K562 (cell line): ENCODE results near the gene CEP131. TPM values are rescaled to one million over a fixed set of nuclear protein-coding genes. Genes with fewer than 3 reads are reported as not detected.

Experiments
- ATAC-seq: fragments of 200-7000 bp; cut with Tn5 transposase; 3 replicates; pipeline ENCODE4 v1.9.1; 2020; ENCODE audit warnings: moderate library complexity
- BruUV-seq: library from RNA; stranded (reverse); fragments of 400-500 nt; replicated peaks from 2 replicates; lab custom pipeline; 2021; lab: Mats Ljungman, UMichigan
- CTCF ChIA-PET: fragments of 300-600 bp; formaldehyde crosslinking; extraction: SDS; loops from one replicate; lab custom pipeline; 2021; ENCODE audit warnings: low intra/inter-chr PET ratio; lab: Yijun Ruan, JAX
- POLR2A ChIA-PET: fragments of 300-600, 350-650 bp; sonication (Branson Sonifier 250); formaldehyde crosslinking; extraction: SDS; loops from one replicate; lab custom pipeline; 2021; ENCODE audit warnings: antibody characterized with exemption, inconsistent platforms; lab: Yijun Ruan, JAX
- DNase-seq, 4 experiments: peaks; one replicate each; pipeline versions ENCODE4 v3.0.0 to v3.0.0-alpha.2; 2011 to 2018; ENCODE audit warnings: low spot score in 3 of 4, mixed read lengths in 3 of 4; ENCODE audit errors: extremely low read depth in 1 of 4
- FAIRE-seq: peaks from 2 replicates; lab custom pipeline; 2011; peaks lifted over from hg19 to GRCh38; lab: Jason Lieb, UNC
- H2AFZ ChIP-seq: 2 replicates; pipeline ENCODE4 v1.6.0; 2011; ENCODE audit warnings: low read depth, low read length, control low read depth, inconsistent platforms
- H3K27ac ChIP-seq: fragments of 200-600 bp; 3 replicates; pipeline ENCODE4 v1.8.0; 2011; ENCODE audit warnings: low read depth, mild to moderate bottlenecking, control low read depth, inconsistent platforms, low read length, moderate library complexity, mixed read lengths; ENCODE audit errors: extremely low read depth
- H3K27me3 ChIP-seq, 2 experiments: fragments of 300-600 bp in 1 of 2; 2 replicates in 1 of 2; 3 replicates in 1 of 2; pipeline versions ENCODE4 v1.6.0 to v1.8.0; 2011; ENCODE audit warnings: inconsistent platforms in 2 of 2, low read length in 2 of 2, mild to moderate bottlenecking in 1 of 2, mixed read lengths in 1 of 2, moderate library complexity in 1 of 2; ENCODE audit not compliant: control insufficient read depth in 2 of 2, insufficient read depth in 2 of 2
- H3K36me3 ChIP-seq: fragments of 300-600 bp; 3 replicates; pipeline ENCODE4 v1.8.0; 2011; ENCODE audit warnings: mild to moderate bottlenecking, low read length, inconsistent platforms; ENCODE audit not compliant: control insufficient read depth, insufficient read depth
- H3K4me1 ChIP-seq, 2 experiments: fragments of 200-600 bp in 1 of 2; replicated peaks in 1 of 2; 2 replicates in 1 of 2; 3 replicates in 1 of 2; pipeline versions ENCODE4 v1.5.1 to v1.8.0; 2011; ENCODE audit warnings: inconsistent platforms in 2 of 2, low read length in 2 of 2, mild to moderate bottlenecking in 1 of 2, mixed read lengths in 1 of 2, moderate library complexity in 1 of 2; ENCODE audit not compliant: control insufficient read depth in 2 of 2, insufficient read depth in 2 of 2
- H3K4me2 ChIP-seq: 2 replicates; pipeline ENCODE4 v1.6.1; 2011; ENCODE audit warnings: low read length, control low read depth, inconsistent platforms, mixed read lengths; ENCODE audit not compliant: insufficient read depth
- H3K4me3 ChIP-seq: fragments of 200-600 bp; sonication (generic), shearing (Covaris generic); 2 replicates; pipeline ENCODE4 v1.5.1; 2016; ENCODE audit warnings: control low read depth, inconsistent platforms
- H3K79me2 ChIP-seq: fragments of 200-600 bp; 3 replicates; pipeline ENCODE4 v1.8.0; 2011; ENCODE audit warnings: low read length, inconsistent platforms; ENCODE audit not compliant: control insufficient read depth, insufficient read depth
- H3K9ac ChIP-seq, 2 experiments: 2 replicates each; pipeline versions ENCODE4 v1.6.0 to v1.6.1; 2011; ENCODE audit warnings: low read depth in 2 of 2, low read length in 2 of 2, control low read depth in 1 of 2, inconsistent platforms in 1 of 2, mild to moderate bottlenecking in 1 of 2, mixed read lengths in 1 of 2; ENCODE audit not compliant: insufficient read depth in 1 of 2
- H3K9me1 ChIP-seq: one replicate; pipeline ENCODE4 v1.6.0; 2011; ENCODE audit warnings: inconsistent platforms, mild to moderate bottlenecking, low read length, moderate library complexity; ENCODE audit not compliant: control insufficient read depth, insufficient read depth
- H3K9me3 ChIP-seq: replicated peaks from 2 replicates; pipeline ENCODE4 v1.5.1; 2011; ENCODE audit warnings: low read depth, low read length, inconsistent platforms; ENCODE audit not compliant: control insufficient read depth, insufficient read depth
- H4K20me1 ChIP-seq: replicated peaks from 2 replicates; pipeline ENCODE4 v1.6.1; 2011; ENCODE audit warnings: low read length, inconsistent platforms, mixed read lengths; ENCODE audit not compliant: control insufficient read depth, insufficient read depth
- CBFB ChIP-seq: sonication (generic); formaldehyde crosslinking; IDR thresholded peaks from 2 replicates; pipeline ENCODE4 v1.4.0; 2020; ENCODE audit warnings: mild to moderate bottlenecking, missing genetic modification reagents
- CBX2 ChIP-seq: fragments of 200-600 bp; sonication (generic); IDR thresholded peaks from one replicate; pipeline ENCODE4 v1.6.1; 2012; ENCODE audit warnings: mild to moderate bottlenecking, low read length, inconsistent platforms; ENCODE audit not compliant: insufficient read depth, poor library complexity, severe bottlenecking
- CEBPG ChIP-seq, 3 experiments: fragments of 200-800 bp in 1 of 3; sonication (Bioruptor generic) in 1 of 3; sonication (generic) in 1 of 3; formaldehyde crosslinking in 1 of 3; IDR thresholded peaks in 2 of 3; conservative IDR thresholded peaks in 1 of 3; 2 replicates each; pipeline versions ENCODE4 v1.6.1 to v1.8.0; 2016 to 2022; ENCODE audit warnings: missing compliant biosample characterization in 2 of 3, missing genetic modification characterization in 2 of 3, mild to moderate bottlenecking in 1 of 3, missing genetic modification reagents in 1 of 3
- ETS1 ChIP-seq: conservative IDR thresholded peaks from 2 replicates; pipeline ENCODE4 v1.6.1; 2011; ENCODE audit warnings: low read depth, mild to moderate bottlenecking, low read length; ENCODE audit not compliant: control insufficient read depth
- GATA2 ChIP-seq: sonication (generic); formaldehyde crosslinking; IDR thresholded peaks from 2 replicates; pipeline ENCODE4 v1.4.0; 2020; ENCODE audit warnings: mild to moderate bottlenecking, missing genetic modification reagents
- HNRNPK ChIP-seq: fragments of 200-400 bp; formaldehyde crosslinking; IDR thresholded peaks from one replicate; pipeline ENCODE4 v1.6.1; 2018; ENCODE audit warnings: mild to moderate bottlenecking, low read depth, low read length; ENCODE audit not compliant: poor library complexity, severe bottlenecking
- KLF6 ChIP-seq: fragments of 250-450 bp; sonication (Bioruptor Pico); IDR thresholded peaks from 2 replicates; pipeline ENCODE4 v1.4.0; 2020; ENCODE audit warnings: mild to moderate bottlenecking, moderate library complexity, borderline replicate concordance
- MEF2D ChIP-seq: conservative IDR thresholded peaks from 2 replicates; pipeline ENCODE4 v1.6.1; 2016; ENCODE audit warnings: low read depth, missing genetic modification characterization, missing compliant biosample characterization
- NR2C1 ChIP-seq, 2 experiments: fragments of 450-650 bp; IDR thresholded peaks; 2 replicates each; pipeline ENCODE4 v1.6.1; 2017; ENCODE audit warnings: mild to moderate bottlenecking in 2 of 2, antibody characterized with exemption in 1 of 2, inconsistent platforms in 1 of 2, missing compliant biosample characterization in 1 of 2, missing genetic modification characterization in 1 of 2
- PTRF ChIP-seq: fragments of 450-650 bp; IDR thresholded peaks from 2 replicates; pipeline ENCODE4 v1.6.1; 2016; ENCODE audit warnings: mild to moderate bottlenecking, missing genetic modification characterization, missing compliant biosample characterization
- SP1 ChIP-seq: sonication (generic); formaldehyde crosslinking; IDR thresholded peaks from 2 replicates; pipeline ENCODE4 v1.8.1; 2022; ENCODE audit warnings: mild to moderate bottlenecking, missing genetic modification reagents
- TBL1XR1 ChIP-seq, 2 experiments: IDR thresholded peaks; 2 replicates each; pipeline ENCODE4 v1.6.1; 2012; ENCODE audit warnings: improper control_type of control experiment in 2 of 2, low read length in 2 of 2, mild to moderate bottlenecking in 1 of 2
- TFAP4 ChIP-seq: sonication (generic); formaldehyde crosslinking; IDR thresholded peaks from 2 replicates; pipeline ENCODE4 v1.8.0; 2022; ENCODE audit warnings: missing genetic modification reagents, mild to moderate bottlenecking, moderate library complexity, borderline replicate concordance
- TFE3 ChIP-seq: fragments of 450-650 bp; formaldehyde crosslinking; IDR thresholded peaks from 2 replicates; pipeline ENCODE4 v1.4.0; 2020; ENCODE audit warnings: mild to moderate bottlenecking, mixed read lengths
- ZNF133 ChIP-seq: fragments of 250-450 bp; sonication (Bioruptor Pico); IDR thresholded peaks from 2 replicates; pipeline ENCODE4 v1.4.0; 2020; ENCODE audit warnings: mild to moderate bottlenecking
- WGBS: fragments of 100-300 bp; shearing (Covaris generic); methylation state at CpG from one replicate; pipeline ENCODE4 v1.1.6; 2016; ENCODE audit warnings: low coverage, mixed read lengths; ENCODE audit not compliant: insufficient coverage; ENCODE audit errors: missing lambda C conversion rate; 5-methylcytosine and 5-hydroxymethylcytosine counted together
- in situ Hi-C: fragments of 300-500 bp; cut with MboI; formaldehyde crosslinking; loops from 4 replicates; pipeline ENCODE4 v1.15.0; 2018; ENCODE audit warnings: inconsistent platforms, mixed read lengths
- intact Hi-C: fragments of 100-400 bp; cut with micrococcal nuclease; formaldehyde crosslinking; loops from 2 replicates; pipeline ENCODE4 v1.14.2; 2022
- polyA plus RNA-seq, 8 experiments: library from polyadenylated mRNA; depleted of rRNA in 4 of 8; stranded (reverse) in 5 of 8; unstranded in 3 of 8; fragments of >200 nt; fragmentation: Nextera tagmentation in 2 of 8; fragmentation: Illumina TruSeq in 1 of 8; extraction: Ambion mirVana in 2 of 8; extraction: Trizol in 1 of 8; gene quantifications; 2 replicates each; pipeline versions ENCODE4 v1.2.1 to v1.2.3, GENCODE V29; 2011 to 2014; ENCODE audit warnings: inconsistent platforms in 1 of 8, missing spikeins in 1 of 8
- total RNA-seq, 7 experiments: library from RNA; depleted of rRNA in 6 of 7; stranded (reverse); fragments of >200 nt in 6 of 7; fragmentation: Illumina TruSeq in 2 of 7; extraction: Trizol in 2 of 7; gene quantifications; 2 replicates each; pipeline versions ENCODE4 v1.2.1 to v1.2.3, GENCODE V29; 2011 to 2021; ENCODE audit warnings: low replicate concordance in 1 of 7

CEP131 gene
- total and polyA plus RNA-seq, 9 of the 15 experiments (the other 6 are each of a cell fraction or from before 2014, with no cell fraction given) = 0.24 to 21.2 (median 2.3) TPM

- Histone ChIP-seq H4K20me1 (no peaks in the 10 kb centered on the region), H3K4me2 (no peak overlapping the region), H3K4me1 (peaks cover 0 to 20% of the 10 kb centered on the region in 2 experiments; a peak in 2 of 5 replicates), H3K9me3 (no peaks in the 10 kb centered on the region), H3K9ac (no peak overlapping the region), H2AFZ (no peak overlapping the region), H3K27ac (no peak overlapping the region), H3K36me3 (0 out of 3 replicates have a peak, but pooled peaks cover 3% of the 10 kb centered on the region), H3K27me3 (no peaks in the 10 kb centered on the region), H3K4me3 (no peak overlapping the region), H3K79me2 (no peaks in the 10 kb centered on the region), H3K9me1 (no peaks in the 10 kb centered on the region)
- WGBS = 91% methylated on average over 18 of the region's 21 CpGs
- in situ Hi-C loops = no loop called here
- FAIRE-seq = peak; percentile 78
- ATAC-seq = no peak
- intact Hi-C loops = no loop called here
- POLR2A ChIA-PET = interaction anchor here (0.6 kb wide), 2 partner anchors 159 to 304 kb away, joined by 3 to 4 read pairs; no protein-coding TSS in a partner anchor
- DNase-seq = no peak
- CTCF ChIA-PET = no interaction called here
- no TSS peak for BruUV-seq
- TF ChIP-seq TFAP4 (CRISPR knock-in tag) = peak; percentile 30; the same call in 1 of the 2 replicates
- TF ChIP-seq CBX2 = no peak
- TF ChIP-seq SP1 (CRISPR knock-in tag) = no peak
- TF ChIP-seq MEF2D (tag) = no peak
- no peak for TF ChIP-seq HNRNPK
- no peak for TF ChIP-seq TBL1XR1 (IDR thresholded peaks at IDR 0.05; ENCODE audit: low read length in 2 of 2)
- TF ChIP-seq CEBPG (CRISPR knock-in tag; IDR thresholded peaks at IDR 0.05) = no peak
- TF ChIP-seq CEBPG (tag; conservative IDR thresholded peaks at IDR 0.05 in 1 of 2, IDR thresholded peaks at IDR 0.05 in 1 of 2) = no peak
- TF ChIP-seq NR2C1 (IDR thresholded peaks at IDR 0.05) = no peak
- no peak for TF ChIP-seq NR2C1 (tag; IDR thresholded peaks at IDR 0.05)
- TF ChIP-seq ZNF133 (CRISPR knock-in tag) = no peak
- TF ChIP-seq KLF6 (CRISPR knock-in tag) = no peak
- TF ChIP-seq GATA2 (CRISPR knock-in tag) = no peak
- no peak for TF ChIP-seq ETS1
- TF ChIP-seq TFE3 = no peak
- no peak for TF ChIP-seq PTRF (tag)
- no peak for TF ChIP-seq CBFB (CRISPR knock-in tag)
Measured at GRCh38 chr17:81207610-81208581, 14.9 kb downstream of the CEP131 start.
